Endodermal cell (in vitro differentiated cells): ENCODE results near the gene RGS7BP. TPM values are rescaled to one million over a fixed set of nuclear protein-coding genes. Genes with fewer than 3 reads are reported as not detected.

Experiments used
- DNase-seq: peaks from one replicate; pipeline ENCODE4 v3.0.0-alpha.2; 2017
- H3K27ac ChIP-seq: 2 replicates; pipeline ENCODE4 v1.5.1; 2013; ENCODE audit warnings: mild to moderate bottlenecking, low read depth, low read length, moderate library complexity
- H3K27me3 ChIP-seq: 2 replicates; pipeline ENCODE4 v1.6.1; 2013; ENCODE audit warnings: mild to moderate bottlenecking, low read length, moderate library complexity; ENCODE audit not compliant: insufficient read depth, control insufficient read depth, poor library complexity, severe bottlenecking
- H3K36me3 ChIP-seq: 2 replicates; pipeline ENCODE4 v1.7.0; 2013; ENCODE audit warnings: mild to moderate bottlenecking, low read length, moderate library complexity; ENCODE audit not compliant: control insufficient read depth, insufficient read depth
- H3K4me1 ChIP-seq: one replicate; pipeline ENCODE4 v1.7.0; 2013; ENCODE audit warnings: low read length; ENCODE audit not compliant: control insufficient read depth, insufficient read depth
- H3K4me3 ChIP-seq: 2 replicates; pipeline ENCODE4 v1.5.1; 2013; ENCODE audit warnings: mild to moderate bottlenecking, low read length, moderate library complexity
- H3K9ac ChIP-seq: 2 replicates; pipeline ENCODE4 v1.6.1; 2013; ENCODE audit warnings: mild to moderate bottlenecking, low read length, moderate library complexity; ENCODE audit not compliant: poor library complexity, severe bottlenecking; ENCODE audit errors: extremely low read depth
- H3K9me3 ChIP-seq: 2 replicates; pipeline ENCODE4 v1.6.1; 2013; ENCODE audit warnings: mild to moderate bottlenecking, low read length, moderate library complexity; ENCODE audit not compliant: control insufficient read depth
- H3K27ac Mint-ChIP-seq: 2 replicates; pipeline ENCODE4 v1.8.0; 2020; ENCODE audit warnings: mixed read lengths
- H3K27me3 Mint-ChIP-seq: 2 replicates; pipeline ENCODE4 v1.8.0; 2021; ENCODE audit warnings: mild to moderate bottlenecking, mixed read lengths; ENCODE audit not compliant: insufficient read depth
- H3K36me3 Mint-ChIP-seq: 2 replicates; pipeline ENCODE4 v1.8.0; 2020; ENCODE audit warnings: low read depth, mixed read lengths
- H3K4me1 Mint-ChIP-seq: 2 replicates; pipeline ENCODE4 v1.8.0; 2020; ENCODE audit warnings: mixed read lengths
- H3K4me3 Mint-ChIP-seq: 2 replicates; pipeline ENCODE4 v1.8.0; 2020; ENCODE audit warnings: mild to moderate bottlenecking, moderate library complexity, mixed read lengths
- H3K9me3 Mint-ChIP-seq: 2 replicates; pipeline ENCODE4 v1.8.0; 2020; ENCODE audit warnings: mild to moderate bottlenecking, mixed read lengths
- WGBS, 2 experiments: methylation state at CpG; one replicate each; pipeline versions ENCODE4 v1.1.5 to v1.1.7; 2013; ENCODE audit warnings: missing lambda C conversion rate in 2 of 2, mixed read lengths in 1 of 2; ENCODE audit not compliant: insufficient coverage in 1 of 2, insufficient read length in 1 of 2; 5-methylcytosine and 5-hydroxymethylcytosine counted together
- total RNA-seq, 2 donors: library from RNA; stranded (reverse); fragmentation: NEBNext Ultra II Directional in 1 of 2; extraction: Animal tissue kit (Norgen Biotek cat#: 25700) in 1 of 2; gene quantifications; 2 replicates in 1 of 2; 3 replicates in 1 of 2; pipeline ENCODE4 v1.2.1, GENCODE V29; 2021
- TF ChIP-seq, protein P1 (sequence below): fragments of 200-600 bp; sonication (generic); conservative IDR thresholded peaks from 2 replicates; pipeline ENCODE4 v1.5.0; 2021; ENCODE audit warnings: antibody characterized with exemption, mild to moderate bottlenecking

RGS7BP gene
- total RNA-seq, 2 donors from 2014 or later, result 1.5 to 2.3 TPM

DNA sequence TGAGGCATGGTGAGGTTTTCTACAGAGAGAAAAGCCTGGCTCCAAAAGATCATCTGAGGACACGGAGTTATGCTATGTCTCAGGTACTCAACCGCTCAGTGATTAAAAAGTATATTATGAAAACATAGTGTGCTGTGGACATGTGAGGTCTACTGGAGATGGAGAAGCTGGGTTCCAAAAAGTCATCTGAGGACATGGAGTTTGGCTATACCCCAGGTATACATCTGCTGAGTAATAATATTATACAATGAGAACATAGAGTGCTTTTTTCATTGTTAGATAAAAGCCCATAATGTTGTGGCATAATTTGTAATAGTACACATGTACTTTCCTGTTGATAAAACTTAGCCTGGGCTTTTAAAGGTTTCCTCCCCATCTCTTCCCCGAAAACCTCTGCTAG lies 113.8 kb downstream of the RGS7BP start:
- DNase-seq, result no peak
- H3K27me3 Mint-ChIP-seq, result peaks cover 2% of the 10 kb centered on the region
- Histone ChIP-seq H3K4me3 (no peak overlapping the region), H3K27ac (no peak overlapping the region), H3K27me3 (no peaks in the 10 kb centered on the region), H3K4me1 (no peaks in the 10 kb centered on the region), H3K9ac (no peak overlapping the region), H3K36me3 (no peaks in the 10 kb centered on the region), H3K9me3 (no peaks in the 10 kb centered on the region)
- WGBS, 2 experiments, result 96 to 100% methylated on average over 2 to 3 of the region's 3 CpGs
- H3K36me3 Mint-ChIP-seq, result no peaks in the 10 kb centered on the region
- no peaks in the 10 kb centered on the region for H3K4me1 Mint-ChIP-seq
- TF ChIP-seq, protein P1, sequence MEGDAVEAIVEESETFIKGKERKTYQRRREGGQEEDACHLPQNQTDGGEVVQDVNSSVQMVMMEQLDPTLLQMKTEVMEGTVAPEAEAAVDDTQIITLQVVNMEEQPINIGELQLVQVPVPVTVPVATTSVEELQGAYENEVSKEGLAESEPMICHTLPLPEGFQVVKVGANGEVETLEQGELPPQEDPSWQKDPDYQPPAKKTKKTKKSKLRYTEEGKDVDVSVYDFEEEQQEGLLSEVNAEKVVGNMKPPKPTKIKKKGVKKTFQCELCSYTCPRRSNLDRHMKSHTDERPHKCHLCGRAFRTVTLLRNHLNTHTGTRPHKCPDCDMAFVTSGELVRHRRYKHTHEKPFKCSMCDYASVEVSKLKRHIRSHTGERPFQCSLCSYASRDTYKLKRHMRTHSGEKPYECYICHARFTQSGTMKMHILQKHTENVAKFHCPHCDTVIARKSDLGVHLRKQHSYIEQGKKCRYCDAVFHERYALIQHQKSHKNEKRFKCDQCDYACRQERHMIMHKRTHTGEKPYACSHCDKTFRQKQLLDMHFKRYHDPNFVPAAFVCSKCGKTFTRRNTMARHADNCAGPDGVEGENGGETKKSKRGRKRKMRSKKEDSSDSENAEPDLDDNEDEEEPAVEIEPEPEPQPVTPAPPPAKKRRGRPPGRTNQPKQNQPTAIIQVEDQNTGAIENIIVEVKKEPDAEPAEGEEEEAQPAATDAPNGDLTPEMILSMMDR, result no peak
- H3K27ac Mint-ChIP-seq, result no peak overlapping the region
- H3K4me3 Mint-ChIP-seq, result no peak overlapping the region
- H3K9me3 Mint-ChIP-seq, result no peaks in the 10 kb centered on the region

DNA sequence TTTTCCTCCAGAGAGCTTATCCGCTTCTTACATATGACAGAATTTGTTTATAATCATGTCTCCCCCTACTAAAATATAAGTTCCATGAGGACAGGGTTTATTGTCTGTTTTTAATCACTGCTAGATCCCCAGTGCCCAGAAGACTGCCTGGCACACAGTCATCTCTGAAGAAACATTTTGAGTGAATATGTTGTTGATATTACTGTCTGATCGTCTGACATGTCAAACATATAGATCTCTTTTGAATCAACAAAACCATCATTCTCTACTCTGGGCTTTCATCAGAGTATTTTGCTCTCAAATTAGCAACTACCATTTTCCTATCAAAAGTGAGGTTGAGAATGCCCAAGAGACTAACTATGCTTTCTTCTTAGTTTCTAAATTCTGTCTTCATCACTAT lies 117.2 kb downstream of the RGS7BP start:
- H3K27me3 Mint-ChIP-seq, result peaks cover 2% of the 10 kb centered on the region
- Histone ChIP-seq H3K9ac (no peak overlapping the region), H3K27me3 (no peaks in the 10 kb centered on the region), H3K36me3 (no peaks in the 10 kb centered on the region), H3K4me1 (no peaks in the 10 kb centered on the region), H3K4me3 (no peak overlapping the region), H3K9me3 (no peaks in the 10 kb centered on the region), H3K27ac (no peak overlapping the region)
- no peaks in the 10 kb centered on the region for H3K4me1 Mint-ChIP-seq
- H3K9me3 Mint-ChIP-seq, result no peaks in the 10 kb centered on the region
- TF ChIP-seq, protein P1, result no peak
- 93% methylated on average over 2 of the region's 2 CpGs; no CpG with 5 or more reads in 1 of the 2 experiments for WGBS, 2 experiments
- H3K4me3 Mint-ChIP-seq, result no peak overlapping the region
- no peaks in the 10 kb centered on the region for H3K36me3 Mint-ChIP-seq
- no peak for DNase-seq
- H3K27ac Mint-ChIP-seq, result no peak overlapping the region

DNA sequence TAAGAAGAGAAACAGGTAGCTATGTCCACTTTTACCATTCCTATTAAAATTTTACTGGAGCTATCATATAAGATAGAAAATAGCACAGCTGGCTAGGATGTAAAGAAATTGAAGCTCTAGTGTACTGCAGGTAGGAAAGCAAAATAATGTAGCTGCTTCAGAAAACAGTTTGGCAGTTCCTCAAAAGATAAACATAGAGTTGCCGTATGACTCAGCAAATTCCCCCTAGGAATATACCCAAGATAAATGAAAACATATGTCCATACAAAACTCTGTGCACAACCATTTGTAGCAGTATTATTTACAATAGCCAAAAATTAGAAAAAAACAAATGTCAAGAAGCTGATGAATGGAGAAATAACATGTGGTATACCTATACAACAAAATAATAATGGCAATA lies 119.9 kb downstream of the RGS7BP start:
- DNase-seq, result no peak
- Mint-ChIP-seq H3K36me3 (no peaks in the 10 kb centered on the region), H3K4me3 (no peak overlapping the region), H3K27me3 (peaks cover 2% of the 10 kb centered on the region), H3K4me1 (no peaks in the 10 kb centered on the region), H3K9me3 (no peaks in the 10 kb centered on the region), H3K27ac (no peak overlapping the region)
- H3K36me3 ChIP-seq, result no peaks in the 10 kb centered on the region
- TF ChIP-seq, protein P1, result no peak
- no peak overlapping the region for H3K9ac ChIP-seq
- 85% methylated on average over 1 of the region's 1 CpG; no CpG with 5 or more reads in 1 of the 2 experiments for WGBS, 2 experiments
- H3K27ac ChIP-seq, result no peak overlapping the region
- H3K27me3 ChIP-seq, result no peaks in the 10 kb centered on the region
- no peaks in the 10 kb centered on the region for H3K9me3 ChIP-seq
- no peaks in the 10 kb centered on the region for H3K4me1 ChIP-seq
- no peak overlapping the region for H3K4me3 ChIP-seq
